Right cardiac atrium (tissue), 5 donors: ENCODE data around the gene GRPEL1. TPM values are rescaled to one million over a fixed set of nuclear protein-coding genes. Genes with fewer than 3 reads are reported as not detected.
"Not testable (repeated sequence)": the region's sequence is repeated elsewhere in the genome, so short reads cannot be mapped to it uniquely, and the experiment has no call there.

ENCODE experiments used
- ATAC-seq, 2 donors: fragments of 200-7000 bp; cut with Tn5 transposase; one replicate each; pipeline versions ENCODE4 v1.8.0 to v1.9.1; 2020; ENCODE audit warnings: moderate library complexity in 2 of 2, mild to moderate bottlenecking in 1 of 2
- DNase-seq, 3 donors: peaks; one replicate each; pipeline ENCODE4 v3.0.0-alpha.2; 2020
- H3K27ac ChIP-seq: one replicate; pipeline ENCODE4 v1.5.1; 2013; ENCODE audit warnings: mild to moderate bottlenecking, low read length, control low read depth, moderate library complexity
- H3K27me3 ChIP-seq: one replicate; pipeline ENCODE4 v1.6.1; 2013; ENCODE audit not compliant: control insufficient read depth, insufficient read depth
- H3K4me1 ChIP-seq: one replicate; pipeline ENCODE4 v1.6.1; 2013; ENCODE audit warnings: low read length; ENCODE audit not compliant: control insufficient read depth, insufficient read depth
- H3K4me3 ChIP-seq: one replicate; pipeline ENCODE4 v1.5.1; 2013; ENCODE audit warnings: low read length, control low read depth
- H3K9me3 ChIP-seq: one replicate; pipeline ENCODE4 v1.6.1; 2013; ENCODE audit warnings: low read length; ENCODE audit not compliant: control insufficient read depth
- WGBS: extraction: QIAGEN DNeasy Blood & Tissue Kit; methylation state at CpG from one replicate; pipeline ENCODE4 v1.1.7; 2013; 5-methylcytosine and 5-hydroxymethylcytosine counted together
- intact Hi-C, 4 donors: fragments of 100-400 bp; cut with DNase I; formaldehyde crosslinking; loops; one replicate each; pipeline versions ENCODE4 v1.11.0 to v1.14.0; 2022 to 2023
- polyA plus RNA-seq: library from polyadenylated mRNA; stranded (reverse); fragments of 200-250 nt; gene quantifications from one replicate; pipeline ENCODE4 v1.2.3, GENCODE V29; 2013
- total RNA-seq, 4 donors: library from RNA; stranded (reverse); fragmentation: NEBNext Ultra II Directional; extraction: Animal tissue kit (Norgen Biotek cat#: 25700); gene quantifications; one replicate each; pipeline ENCODE4 v1.2.1, GENCODE V29; 2021
- donor health status: healthy with polysubstance abuse.
- donor health status: DM: no; HTN: yes; CAD: no.
- donor health status: DM: no; HTN: no; CAD: no.
- donor health status: DM: no; HTN: yes; CAD: no; lungs with severe emphysema.
- donor health status: DM: yes; HTN: yes; CAD: no.

The GRPEL1 gene
- total and polyA plus RNA-seq, 5 donors, result 28.2 to 36.8 (median 32.3) TPM

DNA sequence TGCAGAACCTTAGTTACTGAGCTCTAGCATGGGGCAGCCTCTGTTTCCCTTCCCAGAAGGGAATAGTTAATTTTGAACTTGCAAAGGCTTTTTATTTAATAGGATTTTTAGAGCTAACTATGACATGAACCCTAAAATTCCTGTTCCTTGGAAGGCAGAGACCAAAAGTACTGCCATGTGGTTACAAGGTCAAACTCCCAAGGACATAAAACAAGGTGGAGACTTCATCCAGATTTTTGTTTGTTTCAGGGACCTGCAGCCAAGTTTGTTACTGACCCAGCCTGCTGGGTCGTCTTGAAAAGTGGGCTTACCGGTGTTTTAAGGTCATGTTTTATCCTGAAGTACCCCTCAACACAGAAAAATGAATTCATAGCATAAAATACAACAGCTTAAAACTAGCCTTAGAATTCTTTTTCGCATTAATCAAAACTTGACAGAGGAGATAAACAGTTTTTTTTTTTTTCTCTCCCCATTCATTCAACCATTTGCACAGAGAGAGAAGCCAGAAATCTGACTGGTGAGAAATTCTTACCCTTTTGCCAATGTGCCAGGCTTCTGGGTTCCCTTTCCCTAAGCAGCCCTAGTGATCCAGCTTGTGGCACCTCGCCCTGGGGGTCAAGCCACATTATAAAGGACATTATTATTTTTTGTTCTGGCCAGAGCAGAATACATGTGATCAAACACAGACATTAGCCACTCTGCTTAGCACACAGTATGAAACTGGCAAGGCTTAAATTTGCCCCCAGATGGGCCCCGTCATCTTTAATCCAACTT lies 21.5 kb upstream of the GRPEL1 start:
- intact Hi-C loops, result no loop called here
- ATAC-seq (no peak), DNase-seq (no peak)
- 45% methylated on average over 5 of the region's 5 CpGs for WGBS
- Histone ChIP-seq H3K9me3 (no peaks in the 10 kb centered on the region), H3K4me3 (no peak overlapping the region), H3K27me3 (no peaks in the 10 kb centered on the region), H3K27ac (no peak overlapping the region), H3K4me1 (no peaks in the 10 kb centered on the region)

DNA sequence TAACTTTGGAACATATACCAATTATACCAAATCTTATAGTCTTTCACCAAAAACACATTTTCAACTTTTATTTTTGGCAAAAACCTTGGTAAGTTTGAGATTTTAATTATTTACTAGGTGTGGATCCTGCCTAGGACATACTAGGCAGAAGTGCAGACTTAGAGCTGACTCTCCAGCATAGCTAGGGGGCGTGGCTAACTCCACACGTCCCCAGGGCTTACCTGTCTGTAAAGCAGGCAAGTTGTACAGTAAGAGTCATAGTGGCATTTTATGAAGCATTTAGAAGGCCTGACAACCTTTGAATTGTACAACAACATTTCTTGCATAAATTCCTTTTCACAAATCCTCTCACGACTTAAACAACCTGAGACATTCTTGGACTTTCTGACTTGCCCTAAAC lies 19.2 kb upstream of the GRPEL1 start:
- DNase-seq, result no peak
- no peaks in the 10 kb centered on the region for H3K27me3 ChIP-seq
- H3K9me3 ChIP-seq, result no peaks in the 10 kb centered on the region

DNA sequence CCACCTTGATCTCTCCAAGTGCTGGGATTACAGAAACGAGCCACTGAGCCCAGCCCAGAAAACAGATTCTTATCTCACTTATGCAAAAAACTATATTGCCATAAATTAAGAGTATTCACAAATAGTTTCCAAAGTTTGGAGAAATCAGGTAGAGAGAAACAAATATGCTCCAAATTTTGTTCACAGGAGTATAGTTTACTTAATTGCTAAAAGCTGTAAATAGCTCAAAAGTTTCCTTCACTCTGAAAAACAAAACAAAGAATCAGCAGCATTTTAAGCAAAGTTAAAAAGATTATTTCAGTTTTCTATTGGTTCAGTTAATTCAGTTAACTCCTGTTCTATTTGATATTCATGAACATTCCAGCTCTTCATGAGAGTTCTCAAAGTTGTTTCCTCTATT lies 18.5 kb upstream of the GRPEL1 start:
- 30% methylated on average over 1 of the region's 1 CpG for WGBS
- intact Hi-C loops, result no loop called here
- no peaks in the 10 kb centered on the region for H3K9me3 ChIP-seq
- DNase-seq (no peak), ATAC-seq (no peak)
- H3K27ac ChIP-seq, result no peak overlapping the region
- no peaks in the 10 kb centered on the region for H3K4me1 ChIP-seq
- H3K27me3 ChIP-seq, result no peaks in the 10 kb centered on the region
- no peak overlapping the region for H3K4me3 ChIP-seq

More for the DNA sequence above, 19.2 kb upstream of the GRPEL1 start:
- intact Hi-C loops, result no loop called here
- ATAC-seq, result no peak
- H3K4me3 ChIP-seq, result no peak overlapping the region
- 78% methylated on average over 3 of the region's 3 CpGs for WGBS
- no peaks in the 10 kb centered on the region for H3K4me1 ChIP-seq
- no peak overlapping the region for H3K27ac ChIP-seq

DNA sequence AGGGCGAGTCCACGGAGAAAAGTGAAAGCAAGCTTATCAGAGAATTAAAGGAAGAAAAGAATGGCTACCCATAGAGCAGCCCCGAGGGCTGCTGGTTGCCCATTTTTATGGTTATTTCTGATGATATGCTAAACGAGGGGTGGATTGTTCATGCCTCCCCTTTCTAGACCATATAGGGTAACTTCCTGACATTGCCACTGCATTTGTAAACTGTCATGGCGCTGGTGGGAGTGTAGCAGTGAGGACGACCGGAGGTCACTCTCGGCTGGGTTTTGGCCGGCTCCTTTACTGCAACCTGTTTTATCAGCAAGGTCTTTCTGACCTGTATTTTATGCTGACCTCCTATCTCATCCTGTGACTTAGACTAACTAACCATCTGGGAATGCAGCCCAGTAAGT lies 16.7 kb upstream of the GRPEL1 start:
- ATAC-seq, result peak in 1 of 2 donors; percentile 46
- 36% methylated on average over 9 of the region's 9 CpGs for WGBS
- intact Hi-C loops, DNase-seq, H3K27me3 ChIP-seq, H3K27ac ChIP-seq, H3K4me1 ChIP-seq, H3K4me3 ChIP-seq, H3K9me3 ChIP-seq: not testable (repeated sequence)

DNA sequence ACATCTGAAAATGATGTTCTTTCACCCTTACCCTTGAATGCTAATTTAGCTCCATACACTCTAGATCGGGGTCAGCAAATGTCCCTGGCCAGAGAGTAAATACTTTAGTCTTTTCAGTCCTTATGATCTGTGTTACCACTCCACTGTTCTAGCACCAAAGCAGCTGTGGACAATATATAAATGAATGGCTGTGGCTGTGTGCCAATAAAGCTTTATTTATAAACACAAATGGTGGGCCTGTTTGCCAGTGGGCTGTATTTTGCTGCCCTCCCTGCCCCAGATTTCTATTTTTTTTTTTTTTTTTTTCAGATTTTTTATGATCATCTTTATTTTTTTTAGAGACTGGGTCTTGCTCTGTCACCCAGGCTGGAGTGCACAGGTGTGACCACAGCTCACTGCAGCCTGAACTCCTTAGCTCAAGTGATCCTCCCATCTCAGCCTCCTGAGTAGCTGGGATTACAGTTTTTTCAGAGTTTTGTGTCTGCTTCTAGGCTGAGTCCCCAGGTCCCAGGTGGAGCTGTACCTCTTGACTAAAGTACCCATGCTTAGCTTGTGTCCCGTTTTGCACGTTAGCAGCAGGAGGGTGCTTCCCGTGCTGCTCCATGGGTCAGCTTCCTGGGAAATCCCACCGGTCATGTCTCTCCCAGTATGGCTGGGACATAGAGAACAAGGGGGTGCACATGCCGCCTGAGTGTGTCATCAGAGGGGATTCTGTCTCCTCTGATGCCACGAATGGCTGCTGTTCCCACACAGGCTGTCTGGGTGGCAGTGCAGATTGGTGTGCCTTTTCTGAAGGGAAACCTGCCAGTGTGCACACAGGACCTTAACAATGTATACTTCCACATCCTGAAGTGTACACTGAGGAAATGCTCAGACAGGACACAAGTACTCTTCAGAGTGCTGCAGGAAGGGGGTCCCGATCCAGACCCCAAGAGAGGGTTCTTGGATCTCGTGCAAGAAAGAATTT lies 16.0 kb upstream of the GRPEL1 start:
- Histone ChIP-seq H3K9me3 (no peaks in the 10 kb centered on the region), H3K27ac (no peak overlapping the region), H3K4me3 (no peak overlapping the region), H3K4me1 (no peaks in the 10 kb centered on the region), H3K27me3 (no peaks in the 10 kb centered on the region)
- DNase-seq (no peak), ATAC-seq (peak in 1 of 2 donors; percentile 32)
- WGBS, result 59% methylated on average over 9 of the region's 9 CpGs
- intact Hi-C loops, result no loop called here

DNA sequence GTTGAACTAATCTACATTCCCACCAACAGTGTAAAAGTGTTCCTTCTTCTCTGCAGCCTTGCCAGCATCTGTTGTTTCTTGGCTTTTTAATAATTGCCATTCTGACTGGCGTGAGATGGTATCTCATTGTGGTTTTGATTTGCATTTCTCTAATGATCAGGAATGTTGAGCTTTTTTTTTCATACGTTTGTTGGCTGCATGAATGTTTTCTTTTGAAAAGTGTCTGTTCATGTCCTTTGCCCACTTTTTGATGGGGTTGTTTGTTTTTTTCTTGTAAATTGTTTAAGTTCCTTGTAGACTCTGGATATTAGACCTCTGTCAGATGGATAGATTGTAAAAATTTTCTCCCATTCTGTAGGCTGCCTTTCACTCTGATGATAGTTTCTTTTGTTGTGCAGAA lies 12.0 kb upstream of the GRPEL1 start:
- not testable (repeated sequence) for DNase-seq, H3K4me1 ChIP-seq, H3K27ac ChIP-seq, H3K4me3 ChIP-seq, H3K27me3 ChIP-seq, H3K9me3 ChIP-seq, ATAC-seq
- WGBS, result 82% methylated on average over 2 of the region's 2 CpGs
- intact Hi-C loops, result loop anchor here in 3 of 4 donors (10.0 kb wide), 3 partner anchors 105 to 355 kb away; partner anchors contain the start of gene TBC1D14 (in 1 of the 3)

DNA sequence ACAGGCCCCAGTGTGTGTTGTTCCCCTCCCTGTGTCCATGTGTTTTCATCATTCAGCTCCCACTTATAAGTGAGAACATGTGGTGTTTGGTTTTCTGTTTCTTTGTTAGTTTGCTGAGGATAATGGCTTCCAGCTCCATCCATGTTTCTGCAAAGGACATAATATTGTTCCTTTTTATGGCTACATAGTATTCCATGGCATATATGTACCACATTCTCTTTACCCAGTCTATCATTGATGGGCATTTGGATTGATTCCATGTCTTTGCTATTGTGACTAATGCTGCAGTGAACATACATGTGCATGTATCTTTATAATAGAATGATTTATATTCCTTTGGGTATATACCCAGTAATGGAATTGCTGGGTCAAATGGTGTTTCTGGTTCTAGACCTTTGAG lies 11.6 kb upstream of the GRPEL1 start:
- not testable (repeated sequence) for ATAC-seq, DNase-seq, H3K4me3 ChIP-seq, H3K27ac ChIP-seq, H3K27me3 ChIP-seq, H3K4me1 ChIP-seq, H3K9me3 ChIP-seq
- intact Hi-C loops, result loop anchor here in 3 of 4 donors (10.0 kb wide), 3 partner anchors 105 to 355 kb away; partner anchors contain the start of gene TBC1D14 (in 1 of the 3)

DNA sequence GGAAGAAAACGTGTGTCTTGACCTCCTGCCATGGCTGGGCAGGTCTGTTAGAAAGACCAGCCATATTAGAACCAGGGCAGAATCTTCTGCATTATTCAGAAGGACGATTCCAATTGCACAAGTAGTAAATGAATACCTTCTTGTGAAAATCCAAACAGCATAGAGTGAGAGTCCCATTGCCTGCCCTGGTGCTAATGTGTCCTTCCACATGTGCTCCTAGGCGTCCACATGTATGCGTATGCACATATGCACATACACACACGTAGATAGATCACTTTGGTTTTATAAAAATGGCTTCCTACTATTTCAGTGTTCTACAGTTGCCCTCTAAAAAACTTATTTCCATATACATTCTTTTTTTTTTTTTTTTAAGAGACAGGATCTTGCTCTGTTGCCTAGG lies 10.2 kb upstream of the GRPEL1 start:
- ATAC-seq (no peak), DNase-seq (no peak)
- WGBS, result 84% methylated on average over 5 of the region's 5 CpGs
- Histone ChIP-seq H3K4me1 (no peaks in the 10 kb centered on the region), H3K27ac (no peak overlapping the region), H3K4me3 (no peak overlapping the region), H3K27me3 (no peaks in the 10 kb centered on the region), H3K9me3 (no peaks in the 10 kb centered on the region)
- intact Hi-C loops, result loop anchor here in 3 of 4 donors (10.0 kb wide), 3 partner anchors 103 to 353 kb away; partner anchors contain the start of gene TBC1D14 (in 1 of the 3)

DNA sequence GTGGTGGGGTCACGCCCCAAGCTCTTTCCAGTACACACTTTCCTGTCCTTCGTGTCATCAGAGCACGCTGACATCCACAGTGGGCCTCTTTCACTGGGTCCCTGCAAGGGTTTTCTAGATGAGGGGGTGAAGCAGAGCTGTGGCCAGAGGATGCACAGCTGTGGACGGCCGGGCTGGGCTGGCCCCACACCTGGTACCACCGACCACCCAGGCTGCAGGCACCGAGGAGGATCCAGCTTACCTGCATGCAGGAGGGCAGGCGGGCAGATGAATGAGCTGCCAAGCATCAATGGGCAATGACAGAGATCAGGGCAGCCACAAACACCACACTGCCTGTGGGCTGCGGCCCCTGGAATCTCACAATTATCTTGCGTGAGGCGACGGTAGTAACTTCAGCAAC lies 9.5 kb upstream of the GRPEL1 start:
- 86% methylated on average over 12 of the region's 12 CpGs for whole genome bisulfite sequencing
- DNase-seq, result no peak
- Histone ChIP-seq H3K27ac (no peak overlapping the region), H3K4me3 (no peak overlapping the region), H3K9me3 (no peaks in the 10 kb centered on the region), H3K27me3 (no peaks in the 10 kb centered on the region), H3K4me1 (no peaks in the 10 kb centered on the region)
- no peak for ATAC-seq
- intact Hi-C loops, result loop anchor here in 3 of 4 donors (10.0 kb wide), 3 partner anchors 103 to 353 kb away; partner anchors contain the start of gene TBC1D14 (in 1 of the 3)

DNA sequence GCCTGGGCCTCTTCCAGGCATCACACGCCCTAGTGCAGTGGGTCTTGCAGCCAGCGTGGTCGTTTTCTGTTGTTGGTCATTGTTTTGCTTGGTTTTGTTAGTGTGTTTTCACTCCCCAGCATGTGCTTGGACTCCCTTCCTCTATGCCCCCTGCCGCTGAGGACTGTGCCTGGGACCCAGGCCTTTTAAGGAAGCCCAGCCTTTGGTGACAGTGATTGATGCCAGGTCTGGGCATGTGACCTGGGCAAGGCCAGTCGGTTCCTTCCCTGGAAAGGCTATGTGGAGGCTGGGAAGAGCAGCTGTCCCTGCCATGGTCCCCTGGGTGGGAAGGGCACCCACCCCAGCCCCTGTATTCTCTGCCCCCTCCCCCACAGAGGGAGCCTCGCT lies 8.8 kb upstream of the GRPEL1 start:
- no peaks in the 10 kb centered on the region for H3K4me1 ChIP-seq
- H3K27me3 ChIP-seq, result no peaks in the 10 kb centered on the region
- H3K9me3 ChIP-seq, result no peaks in the 10 kb centered on the region
- no peak for ATAC-seq
- intact Hi-C loops, result loop anchor here in 3 of 4 donors (10.0 kb wide), 3 partner anchors 102 to 352 kb away; partner anchors contain the start of gene TBC1D14 (in 1 of the 3)
- H3K4me3 ChIP-seq, result no peak overlapping the region
- WGBS, result 62% methylated on average over 6 of the region's 6 CpGs
- no peak for DNase-seq
- no peak overlapping the region for H3K27ac ChIP-seq
